HepG2 (cell line): Measurements from ENCODE around the gene PCSK5. TPM values are rescaled to one million over a fixed set of nuclear protein-coding genes. Genes with fewer than 3 reads are reported as not detected.

Experiments used
- ATAC-seq: fragments of 200-7000 bp; cut with Tn5 transposase; 3 replicates; pipeline ENCODE4 v1.9.1; 2020; ENCODE audit warnings: mild to moderate bottlenecking, moderate library complexity
- BruUV-seq: library from RNA; stranded (reverse); fragments of 400-500 nt; replicated peaks from 2 replicates; lab custom pipeline; 2021; lab: Mats Ljungman, UMichigan
- CTCF ChIA-PET: fragments of 300-600 bp; formaldehyde crosslinking; extraction: SDS; loops from one replicate; lab custom pipeline; 2021; ENCODE audit warnings: low total read pairs, inconsistent platforms, low intra/inter-chr PET ratio; lab: Yijun Ruan, JAX
- POLR2A ChIA-PET: fragments of 350-600 bp; sonication (Branson Sonifier 250); formaldehyde crosslinking; loops from one replicate; lab custom pipeline; 2020; ENCODE audit warnings: antibody characterized with exemption, inconsistent platforms; lab: Yijun Ruan, JAX
- DNase-seq: peaks from one replicate; pipeline ENCODE4 v3.0.0-alpha.2; 2015; ENCODE audit warnings: low spot score
- FAIRE-seq: peaks from 3 replicates; lab custom pipeline; 2011; peaks lifted over from hg19 to GRCh38; lab: Jason Lieb, UNC
- H2AFZ ChIP-seq: one replicate; pipeline ENCODE4 v1.6.1; 2011; ENCODE audit warnings: low read length, inconsistent platforms
- H3K27ac ChIP-seq: fragments of 300-600 bp; 3 replicates; pipeline ENCODE4 v1.8.0; 2011; ENCODE audit warnings: mixed run types, mild to moderate bottlenecking, mixed read lengths, low read length, inconsistent platforms; ENCODE audit not compliant: insufficient read depth; ENCODE audit errors: extremely low read length
- H3K27me3 ChIP-seq, 2 experiments: fragments of 200-600 bp in 1 of 2; 2 replicates in 1 of 2; 3 replicates in 1 of 2; pipeline versions ENCODE4 v1.6.0 to v1.8.0; 2011; ENCODE audit warnings: low read length in 2 of 2, mild to moderate bottlenecking in 2 of 2, moderate library complexity in 2 of 2, inconsistent platforms in 1 of 2; ENCODE audit not compliant: insufficient read depth in 2 of 2, control insufficient read depth in 1 of 2
- H3K36me3 ChIP-seq, 2 experiments: fragments of 200-600 bp in 1 of 2; replicated peaks in 1 of 2; 2 replicates in 1 of 2; 3 replicates in 1 of 2; pipeline versions ENCODE4 v1.5.1 to v1.8.0; 2011; ENCODE audit warnings: low read length in 2 of 2, inconsistent platforms in 1 of 2; ENCODE audit not compliant: insufficient read depth in 2 of 2, control insufficient read depth in 1 of 2
- H3K4me1 ChIP-seq: 2 replicates; pipeline ENCODE4 v1.5.1; 2012; ENCODE audit warnings: low read length, inconsistent platforms; ENCODE audit not compliant: insufficient read depth
- H3K4me2 ChIP-seq: 2 replicates; pipeline ENCODE4 v1.6.0; 2011; ENCODE audit warnings: low read depth, low read length, inconsistent platforms
- H3K4me3 ChIP-seq, 3 experiments: fragments of 200-600 bp in 1 of 3; sonication (generic), shearing (Covaris generic) in 1 of 3; replicated peaks in 1 of 3; 2 replicates each; pipeline ENCODE4 v1.5.1; 2011 to 2016; ENCODE audit warnings: low read length in 3 of 3, inconsistent platforms in 2 of 3, low read depth in 2 of 3, mild to moderate bottlenecking in 2 of 3, control low read depth in 1 of 3, mixed read lengths in 1 of 3; ENCODE audit not compliant: insufficient read depth in 1 of 3
- H3K79me2 ChIP-seq: one replicate; pipeline ENCODE4 v1.6.1; 2011; ENCODE audit warnings: low read length, inconsistent platforms; ENCODE audit not compliant: insufficient read depth
- H3K9ac ChIP-seq: 2 replicates; pipeline ENCODE4 v1.6.0; 2011; ENCODE audit warnings: mild to moderate bottlenecking, low read depth, low read length, inconsistent platforms; ENCODE audit not compliant: insufficient read depth
- H3K9me3 ChIP-seq: 2 replicates; pipeline ENCODE4 v1.5.1; 2012; ENCODE audit warnings: mild to moderate bottlenecking, low read length
- H4K20me1 ChIP-seq: 2 replicates; pipeline ENCODE4 v1.6.0; 2011; ENCODE audit warnings: inconsistent platforms, mild to moderate bottlenecking, low read length, moderate library complexity; ENCODE audit not compliant: insufficient read depth
- ATAD3A ChIP-seq: sonication (generic); formaldehyde crosslinking; IDR thresholded peaks from 2 replicates; pipeline ENCODE4 v1.4.0; 2020; ENCODE audit warnings: missing genetic modification reagents
- CREB1 ChIP-seq, 2 experiments: fragments of 450-650 bp in 1 of 2; IDR thresholded peaks; 2 replicates each; pipeline ENCODE4 v1.6.1; 2016 to 2017; ENCODE audit warnings: control low read depth in 1 of 2, mild to moderate bottlenecking in 1 of 2, missing compliant biosample characterization in 1 of 2, missing genetic modification characterization in 1 of 2
- JUND ChIP-seq: sonication (generic); formaldehyde crosslinking; IDR thresholded peaks from 2 replicates; pipeline ENCODE4 v1.8.0; 2022; ENCODE audit warnings: mild to moderate bottlenecking, missing genetic modification reagents
- REXO4 ChIP-seq: sonication (generic); formaldehyde crosslinking; IDR thresholded peaks from 2 replicates; pipeline ENCODE4 v1.8.0; 2022; ENCODE audit warnings: missing genetic modification reagents, mild to moderate bottlenecking, borderline replicate concordance
- ZBTB7B ChIP-seq: sonication (generic); formaldehyde crosslinking; IDR thresholded peaks from 2 replicates; pipeline ENCODE4 v1.4.0; 2020; ENCODE audit warnings: missing genetic modification reagents
- ZNF329 ChIP-seq: sonication (generic); formaldehyde crosslinking; IDR thresholded peaks from 2 replicates; pipeline ENCODE4 v1.9.0; 2021; ENCODE audit warnings: low read depth, mild to moderate bottlenecking, missing genetic modification reagents
- ZNF552 ChIP-seq: sonication (generic); formaldehyde crosslinking; IDR thresholded peaks from 2 replicates; pipeline ENCODE4 v1.9.0; 2022; ENCODE audit warnings: missing genetic modification reagents, mild to moderate bottlenecking, borderline replicate concordance
- ZNF816 ChIP-seq: sonication (generic); formaldehyde crosslinking; IDR thresholded peaks from 2 replicates; pipeline ENCODE4 v1.8.0; 2022; ENCODE audit warnings: missing genetic modification reagents, mild to moderate bottlenecking, borderline replicate concordance
- WGBS: methylation state at CpG from one replicate; pipeline ENCODE4 v1.1.6; 2017; ENCODE audit warnings: low lambda C conversion rate; 5-methylcytosine and 5-hydroxymethylcytosine counted together
- in situ Hi-C: cut with HindIII; loops from 2 replicates; pipeline ENCODE4 v1.10.0; 2017; ENCODE audit warnings: low pct_unique_long_range_greater_than_20kb; ENCODE audit not compliant: extremely low pct_ligation_motif_present
- intact Hi-C: fragments of 100-400 bp; cut with micrococcal nuclease; formaldehyde crosslinking; loops from one replicate; pipeline ENCODE4 v1.10.0; 2022; ENCODE audit not compliant: unreplicated experiment
- polyA plus RNA-seq, 8 experiments: library from polyadenylated mRNA; depleted of rRNA in 3 of 8; stranded (reverse) in 7 of 8; unstranded in 1 of 8; fragments of >200 nt; fragmentation: Illumina TruSeq in 4 of 8; extraction: Trizol in 4 of 8; gene quantifications; 2 replicates each; pipeline versions ENCODE4 v1.2.1 to v1.2.3, GENCODE V29; 2011 to 2016; ENCODE audit warnings: low read depth in 4 of 8, missing spikeins in 1 of 8, mixed read lengths in 1 of 8; ENCODE audit not compliant: insufficient read depth in 1 of 8
- total RNA-seq, 5 experiments: library from RNA; depleted of rRNA; stranded (reverse); fragments of >200 nt; fragmentation: Illumina TruSeq; extraction: Trizol; gene quantifications; 2 replicates each; pipeline ENCODE4 v1.2.3, GENCODE V29; 2016; ENCODE audit warnings: low read depth in 1 of 5
- TF ChIP-seq, protein P1 (sequence below): sonication (generic); formaldehyde crosslinking; IDR thresholded peaks from 2 replicates; pipeline ENCODE4 v1.4.0; 2020; ENCODE audit warnings: mild to moderate bottlenecking, missing genetic modification reagents

PCSK5 gene
- total and polyA plus RNA-seq, 2 of the 13 experiments (the other 11 are each of a cell fraction or from before 2014, with no cell fraction given), result 0.55 to 0.66 TPM

DNA sequence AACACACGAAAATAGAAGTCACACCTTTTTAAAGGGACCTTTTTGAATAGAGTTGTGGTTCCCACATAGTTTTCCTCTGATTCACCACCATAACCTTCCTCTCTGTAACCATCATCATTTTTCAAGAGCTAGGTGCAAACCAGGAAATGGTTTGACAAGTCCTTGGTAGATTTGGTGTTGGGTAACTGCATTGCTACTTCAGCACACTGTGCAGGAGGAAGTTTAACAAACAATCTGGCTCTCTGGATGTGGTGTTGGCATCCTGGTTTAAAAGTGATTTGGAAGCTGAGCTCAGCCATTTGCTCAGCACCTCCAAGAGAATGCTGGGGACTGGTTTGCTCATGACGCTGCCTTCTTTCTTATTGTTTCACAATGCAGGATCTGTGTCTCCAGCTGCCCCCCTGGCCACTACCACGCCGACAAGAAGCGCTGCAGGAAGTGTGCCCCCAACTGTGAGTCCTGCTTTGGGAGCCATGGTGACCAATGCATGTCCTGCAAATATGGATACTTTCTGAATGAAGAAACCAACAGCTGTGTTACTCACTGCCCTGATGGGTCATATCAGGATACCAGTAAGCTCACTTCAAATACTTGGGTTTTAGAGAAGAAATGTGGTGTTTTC lies 290.7 kb downstream of the PCSK5 start:
- Histone ChIP-seq H3K79me2 (no peaks in the 10 kb centered on the region), H3K4me1 (no peaks in the 10 kb centered on the region), H4K20me1 (no peaks in the 10 kb centered on the region), H3K4me3 (no peak overlapping the region), H3K27me3 (no peaks in the 10 kb centered on the region), H3K9ac (no peak overlapping the region), H2AFZ (no peak overlapping the region), H3K4me2 (no peak overlapping the region), H3K9me3 (no peaks in the 10 kb centered on the region), H3K27ac (no peak overlapping the region), H3K36me3 (no peaks in the 10 kb centered on the region)
- in situ Hi-C loops, result no loop called here
- POLR2A ChIA-PET, result no interaction called here
- no peak for ATAC-seq
- no peak for DNase-seq
- WGBS, result 10% methylated on average over 1 of the region's 5 CpGs
- CTCF ChIA-PET, result no interaction called here
- intact Hi-C loops, result no loop called here
- BruUV-seq, result no TSS peak
- no peak for FAIRE-seq
- TF ChIP-seq, protein P1, sequence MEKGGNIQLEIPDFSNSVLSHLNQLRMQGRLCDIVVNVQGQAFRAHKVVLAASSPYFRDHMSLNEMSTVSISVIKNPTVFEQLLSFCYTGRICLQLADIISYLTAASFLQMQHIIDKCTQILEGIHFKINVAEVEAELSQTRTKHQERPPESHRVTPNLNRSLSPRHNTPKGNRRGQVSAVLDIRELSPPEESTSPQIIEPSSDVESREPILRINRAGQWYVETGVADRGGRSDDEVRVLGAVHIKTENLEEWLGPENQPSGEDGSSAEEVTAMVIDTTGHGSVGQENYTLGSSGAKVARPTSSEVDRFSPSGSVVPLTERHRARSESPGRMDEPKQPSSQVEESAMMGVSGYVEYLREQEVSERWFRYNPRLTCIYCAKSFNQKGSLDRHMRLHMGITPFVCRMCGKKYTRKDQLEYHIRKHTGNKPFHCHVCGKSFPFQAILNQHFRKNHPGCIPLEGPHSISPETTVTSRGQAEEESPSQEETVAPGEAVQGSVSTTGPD, result no peak
- TF ChIP-seq ZNF816 (CRISPR knock-in tag) (no peak), ZNF329 (CRISPR knock-in tag) (no peak), REXO4 (CRISPR knock-in tag) (no peak), JUND (no peak), ZNF552 (CRISPR knock-in tag) (no peak), ATAD3A (CRISPR knock-in tag) (no peak), CREB1 (IDR thresholded peaks at IDR 0.05) (no peak), CREB1 (CRISPR knock-in tag; IDR thresholded peaks at IDR 0.05) (no peak), ZBTB7B (CRISPR knock-in tag) (no peak)
